Endometrial microvascular endothelial cells (primary cell): Measurements from ENCODE around the gene EFCC1. TPM values are rescaled to one million over a fixed set of nuclear protein-coding genes. Genes with fewer than 3 reads are reported as not detected.

ENCODE experiments used
- in situ Hi-C: cut with HindIII; loops from 2 replicates; pipeline ENCODE4 v1.10.0; 2017; ENCODE audit warnings: low sequenced_read_pairs, low pct_unique_long_range_greater_than_20kb; ENCODE audit errors: inconsistent ontology term
- total RNA-seq: library from RNA; depleted of rRNA; stranded (reverse); fragments of >200 nt; gene quantifications from one replicate; pipeline ENCODE4 v1.2.3, GENCODE V29; 2015; ENCODE audit errors: inconsistent ontology term

Gene EFCC1
- total RNA-seq, 1 donor from 2014 or later: not detected

GRCh38 chr3:129040579-129041300 is 39.6 kb downstream of the EFCC1 start:
- in situ Hi-C loops: no loop called here

DNA sequence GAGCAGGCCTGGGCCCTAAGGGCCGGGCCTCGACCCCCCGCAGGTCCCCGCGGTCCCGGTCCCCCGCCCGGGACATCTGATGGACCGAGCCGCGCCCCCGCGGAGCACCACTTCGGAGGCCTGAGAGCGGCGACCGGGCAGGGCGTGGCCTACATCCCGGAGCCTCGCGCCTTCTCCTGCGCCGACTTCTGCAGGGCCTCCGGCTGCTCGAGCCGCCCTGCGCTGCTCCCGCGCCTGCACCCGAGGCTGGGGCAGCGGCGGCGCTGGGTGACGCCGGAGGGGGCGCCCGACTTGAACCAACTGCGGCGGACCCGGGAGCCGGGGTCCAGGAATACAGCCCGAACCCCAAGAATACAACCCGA is 44.6 kb downstream of the EFCC1 start:
- in situ Hi-C loops: no loop called here

GRCh38 chr3:129046037-129046731 is 45.1 kb downstream of the EFCC1 start:
- in situ Hi-C loops: no loop called here

- in situ Hi-C loops: no loop called here
Observed at GRCh38 chr3:129046732-129047552, 45.8 kb downstream of the EFCC1 start.

GRCh38 chr3:129047553-129047839 is 46.4 kb downstream of the EFCC1 start:
- in situ Hi-C loops: no loop called here

DNA sequence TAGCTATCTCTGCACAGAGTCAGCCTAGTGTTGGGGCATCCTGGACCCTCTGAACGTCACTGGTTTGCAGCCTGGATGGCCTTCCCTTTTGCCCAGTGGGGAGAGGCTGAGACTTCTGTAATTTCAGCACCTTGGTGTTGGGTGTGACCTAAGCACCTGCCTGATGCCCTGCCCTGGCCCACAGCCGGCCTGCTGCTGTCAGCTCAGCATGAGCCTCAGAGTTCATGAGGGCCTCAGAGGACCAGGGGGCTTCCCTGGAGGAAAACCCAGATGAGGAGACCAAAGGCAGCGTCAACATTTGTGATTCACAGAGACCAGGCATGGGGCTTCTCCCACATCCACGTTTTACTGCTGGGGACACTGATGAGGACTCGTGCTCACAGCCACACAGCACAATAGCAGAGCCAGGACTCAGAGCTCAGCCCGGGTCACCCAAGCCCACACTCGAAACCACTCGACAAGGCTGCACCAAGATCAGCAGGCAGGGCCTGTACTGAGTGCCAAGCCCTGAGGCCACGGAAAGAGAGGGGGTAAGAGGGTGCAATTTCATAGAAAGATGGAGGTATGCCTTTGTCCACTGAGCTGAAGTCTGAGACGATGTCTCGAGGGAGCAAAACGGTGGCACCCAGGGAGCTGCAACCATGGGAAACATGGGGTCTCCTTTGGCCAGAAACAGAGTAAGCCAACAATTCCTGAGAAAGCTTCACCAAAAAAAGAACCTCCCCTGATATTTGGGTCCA is 49.6 kb downstream of the EFCC1 start:
- in situ Hi-C loops: no loop called here

DNA sequence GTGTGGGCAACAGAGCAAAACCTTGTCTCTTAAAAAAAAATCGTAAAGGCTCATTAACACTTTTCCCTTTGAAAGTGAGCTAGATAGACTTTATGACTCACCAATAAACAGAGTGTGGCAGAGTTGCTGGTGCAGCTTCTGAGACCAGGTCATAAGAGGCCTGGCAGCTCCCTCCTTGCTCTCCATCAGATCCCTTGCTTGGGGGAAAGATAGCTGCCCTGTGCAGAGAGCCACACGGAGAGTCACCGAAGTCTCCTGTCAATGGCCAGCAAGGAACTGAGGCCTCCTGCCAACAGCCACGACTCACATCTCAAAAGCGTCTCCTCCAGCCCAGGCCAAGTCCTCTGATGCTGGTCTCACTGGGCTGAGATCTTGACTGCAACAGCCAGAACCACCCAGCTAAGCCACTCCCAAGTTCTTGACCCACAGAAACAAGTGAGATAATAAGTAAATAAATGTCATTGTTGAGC is 50.8 kb downstream of the EFCC1 start:
- in situ Hi-C loops: no loop called here

GRCh38 chr3:129052675-129053074 is 51.6 kb downstream of the EFCC1 start:
- in situ Hi-C loops: no loop called here

DNA sequence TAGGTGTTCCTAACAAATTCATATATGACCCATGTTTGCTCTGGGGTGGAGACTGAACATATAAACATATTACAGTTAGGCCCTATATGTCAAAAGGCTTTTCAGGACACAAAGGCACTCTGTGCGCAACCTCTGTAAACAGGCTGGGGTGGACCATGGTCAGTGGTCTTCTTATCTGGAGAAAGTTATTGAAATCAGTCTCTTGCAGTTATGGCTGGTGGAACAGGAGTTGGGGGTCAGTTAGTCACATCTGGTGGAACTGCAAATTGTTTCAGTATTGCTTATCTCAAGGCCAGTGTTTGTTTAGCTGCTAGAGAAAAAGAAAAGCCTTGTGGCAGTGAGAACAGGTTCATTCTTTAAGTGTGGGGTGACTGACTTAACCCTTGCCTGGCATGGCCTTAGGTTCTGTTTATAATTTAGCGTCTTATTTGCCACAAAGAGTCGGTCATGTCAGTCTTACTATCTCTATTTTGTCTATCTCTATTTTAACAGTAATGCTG is 53.6 kb downstream of the EFCC1 start:
- in situ Hi-C loops: no loop called here

DNA sequence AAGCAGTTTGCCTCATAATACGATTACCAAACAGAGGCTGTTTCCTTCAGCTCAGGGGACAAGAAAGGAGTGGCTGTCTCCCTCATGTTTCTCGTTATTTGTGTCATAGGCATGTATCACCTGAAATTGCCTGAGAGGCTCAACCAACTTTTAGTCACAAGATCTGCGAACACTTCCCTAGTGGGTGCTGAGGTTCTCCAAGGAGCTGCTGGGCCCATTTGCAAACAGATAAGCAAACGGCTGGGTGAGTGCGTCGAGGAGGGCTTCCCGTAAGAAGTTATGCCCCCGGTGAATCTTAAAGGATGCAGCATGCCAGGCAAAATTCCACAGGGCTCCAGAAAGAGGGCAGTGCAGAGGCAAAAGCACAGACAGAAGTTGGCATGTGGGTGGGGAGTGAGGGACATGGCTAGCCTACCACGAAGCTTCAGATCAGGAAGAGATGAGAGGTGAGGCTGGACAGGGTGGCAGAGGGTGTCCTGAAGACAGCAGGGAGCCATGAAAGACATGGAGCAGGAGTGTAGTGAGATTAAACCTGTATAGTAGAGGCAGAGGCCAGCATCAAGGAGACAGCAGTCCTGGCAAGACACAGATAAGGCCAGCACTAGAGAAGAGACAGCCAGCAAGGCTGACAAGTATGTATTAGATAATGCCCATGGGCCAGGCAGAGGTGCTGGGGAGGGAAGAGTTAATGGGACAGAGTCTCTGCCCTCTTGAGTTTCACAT is 55.5 kb downstream of the EFCC1 start:
- in situ Hi-C loops: no loop called here

- in situ Hi-C loops: no loop called here
Observed at GRCh38 chr3:129057249-129057648, 56.1 kb downstream of the EFCC1 start.

- in situ Hi-C loops: no loop called here
Observed at GRCh38 chr3:129058441-129059200, 57.5 kb downstream of the EFCC1 start.

- in situ Hi-C loops: no loop called here
Observed at GRCh38 chr3:129059311-129059958, 58.3 kb downstream of the EFCC1 start.

- in situ Hi-C loops: no loop called here
Observed at GRCh38 chr3:129060276-129061022, 59.3 kb downstream of the EFCC1 start, which contains the start of gene GP9. GP9 (plus strand) TSS chr3:129060779; CDS start chr3:129061740, 961 bp downstream.

DNA sequence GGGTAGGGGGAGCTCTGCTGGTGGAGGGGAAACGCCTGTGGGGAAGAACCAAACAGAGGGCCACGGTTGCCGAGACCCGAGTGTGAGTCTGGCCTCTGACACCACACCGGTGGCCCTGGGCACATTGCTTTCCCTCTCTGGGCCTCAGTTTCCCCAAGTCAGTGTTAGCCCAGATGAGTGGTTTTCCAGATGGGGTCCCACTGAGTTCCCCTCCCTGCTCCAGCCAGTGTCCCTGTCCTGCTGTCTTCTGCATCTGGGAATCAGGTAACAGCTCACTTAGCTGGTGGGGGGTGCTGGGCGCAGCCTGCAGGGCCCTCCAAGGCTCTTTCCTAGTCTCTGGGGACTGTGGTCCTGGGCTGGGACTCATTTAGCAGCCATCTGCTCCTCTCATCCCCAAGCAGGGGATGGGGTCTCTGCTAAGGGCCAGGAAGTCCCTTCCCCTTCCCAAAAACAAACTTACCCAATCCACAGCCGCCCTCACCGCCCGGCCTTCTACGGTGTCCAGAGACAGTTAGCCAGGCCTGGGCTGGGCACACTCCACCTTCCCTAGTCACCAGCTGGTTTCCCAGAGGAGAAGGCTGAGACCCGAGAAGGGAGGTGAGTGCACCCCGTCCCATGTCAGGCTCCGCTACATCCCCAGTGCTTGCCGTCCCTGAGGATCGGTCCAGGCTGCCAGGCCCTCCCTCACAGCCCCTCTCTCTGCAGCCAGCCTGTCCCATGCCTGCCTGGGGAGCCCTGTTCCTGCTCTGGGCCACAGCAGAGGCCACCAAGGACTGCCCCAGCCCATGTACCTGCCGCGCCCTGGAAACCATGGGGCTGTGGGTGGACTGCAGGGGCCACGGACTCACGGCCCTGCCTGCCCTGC is 60.2 kb downstream of the EFCC1 start:
- in situ Hi-C loops: no loop called here
